GM19455 (cell line): ENCODE results near the gene THAP7.
"Not testable (repeated sequence)": the region's sequence is repeated elsewhere in the genome, so short reads cannot be mapped to it uniquely, and the experiment has no call there.

ENCODE experiments used
- ATAC-seq: cut with Tn5 transposase; IDR thresholded peaks from one replicate; pipeline ENCODE4 v1.9.1; 2021; ENCODE audit not compliant: unreplicated experiment

Gene THAP7

DNA sequence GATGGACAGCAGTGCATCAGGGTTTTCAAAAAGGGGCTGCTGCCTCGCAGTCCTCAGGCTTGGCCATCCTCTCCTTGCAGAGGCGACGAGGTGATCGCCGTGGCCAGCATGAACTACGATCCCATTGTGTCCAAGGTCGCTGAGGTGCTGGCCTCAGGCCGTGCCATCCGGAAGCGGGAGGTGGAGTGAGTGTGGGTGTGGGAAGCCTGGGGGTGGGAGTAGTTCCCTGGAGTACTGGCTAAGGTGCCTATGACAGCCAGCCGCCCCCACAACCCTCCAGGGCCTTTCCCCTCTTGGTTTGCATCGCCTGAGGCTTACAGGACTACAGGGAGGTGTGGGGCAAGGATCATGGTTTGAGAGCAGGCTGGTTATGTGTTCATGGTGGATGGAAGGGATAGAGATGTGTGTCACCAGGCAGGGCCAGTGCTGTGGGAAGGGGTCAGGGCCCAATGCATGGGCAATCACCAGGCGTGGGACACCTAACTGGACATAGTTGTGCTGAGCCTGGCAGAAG is 21.9 kb downstream of the THAP7 start:
- ATAC-seq: no peak

- ATAC-seq: no peak
Observed at GRCh38 chr22:20979243-20979809, 22.6 kb downstream of the THAP7 start.

- no peak for ATAC-seq
Observed at GRCh38 chr22:20978419-20978818, 23.5 kb downstream of the THAP7 start.

DNA sequence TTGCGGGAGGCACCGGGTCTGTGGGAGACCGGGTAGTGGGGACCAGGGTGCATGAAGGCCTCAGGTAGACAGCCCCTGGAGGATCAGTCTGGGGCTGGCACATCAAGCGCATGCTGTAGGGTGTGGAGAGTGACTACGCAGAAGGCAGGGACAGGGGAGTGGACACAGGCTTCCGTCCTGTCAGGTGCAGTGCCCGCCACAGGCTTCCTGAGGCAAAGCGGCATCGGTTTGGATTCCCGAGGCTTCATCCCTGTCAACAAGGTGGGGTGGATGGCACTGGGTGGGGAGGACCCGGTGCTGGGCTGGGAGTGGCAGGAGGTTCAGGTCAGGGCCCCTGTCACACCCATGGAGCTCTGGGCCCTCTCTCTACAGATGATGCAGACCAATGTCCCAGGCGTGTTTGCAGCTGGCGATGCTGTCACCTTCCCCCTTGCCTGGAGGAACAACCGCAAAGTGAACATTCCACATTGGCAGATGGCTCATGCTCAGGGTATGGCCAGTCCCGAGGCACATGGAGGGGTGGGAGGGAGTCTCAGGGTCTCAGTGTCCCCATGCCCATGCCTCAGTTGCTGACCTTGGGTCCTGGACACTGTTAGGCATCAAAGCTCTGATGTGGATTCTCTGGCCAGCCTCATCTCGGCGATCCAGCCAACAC is 24.3 kb downstream of the THAP7 start:
- no peak for ATAC-seq

GRCh38 chr22:20977019-20977418 is 24.9 kb downstream of the THAP7 start:
- ATAC-seq: no peak

GRCh38 chr22:20976291-20976877 is 25.5 kb downstream of the THAP7 start:
- no peak for ATAC-seq

DNA sequence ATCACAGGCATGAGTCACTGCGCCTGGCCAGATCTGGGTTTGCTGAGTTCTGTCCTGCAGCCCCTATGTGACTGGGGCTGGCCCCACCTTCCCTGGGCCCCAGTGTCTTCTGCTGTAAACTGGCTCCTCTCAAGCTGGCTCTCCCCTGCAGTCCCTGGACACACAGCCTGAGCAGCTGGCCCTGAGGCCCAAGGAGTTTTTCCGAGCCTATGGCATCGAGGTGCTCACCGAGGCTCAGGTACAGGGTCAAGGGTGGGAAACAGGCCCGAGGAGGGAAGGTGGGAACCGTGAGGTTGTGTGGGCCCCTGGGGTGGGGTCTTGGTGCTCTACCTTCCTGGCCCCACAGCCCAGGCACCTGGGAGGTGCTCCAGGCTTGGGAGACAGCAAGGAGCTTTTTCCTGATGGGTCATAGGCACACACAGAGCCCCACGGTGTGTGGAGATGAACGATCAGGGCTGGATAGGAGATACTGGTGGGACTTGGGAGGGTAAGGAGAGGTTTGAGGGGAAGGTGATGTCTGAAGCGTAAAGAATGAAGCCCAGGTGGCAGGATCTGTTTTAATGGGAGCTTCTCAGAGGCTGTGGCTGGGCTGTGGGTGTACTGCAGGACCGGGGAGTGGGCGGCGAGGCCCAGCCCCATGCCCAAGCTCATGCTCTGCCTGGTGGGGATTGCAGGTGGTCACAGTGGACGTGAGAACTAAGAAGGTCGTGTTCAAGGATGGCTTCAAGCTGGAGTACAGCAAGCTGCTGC is 26.2 kb downstream of the THAP7 start:
- no peak for ATAC-seq

- no peak for ATAC-seq
Observed at GRCh38 chr22:20974336-20974955, 27.5 kb downstream of the THAP7 start.

DNA sequence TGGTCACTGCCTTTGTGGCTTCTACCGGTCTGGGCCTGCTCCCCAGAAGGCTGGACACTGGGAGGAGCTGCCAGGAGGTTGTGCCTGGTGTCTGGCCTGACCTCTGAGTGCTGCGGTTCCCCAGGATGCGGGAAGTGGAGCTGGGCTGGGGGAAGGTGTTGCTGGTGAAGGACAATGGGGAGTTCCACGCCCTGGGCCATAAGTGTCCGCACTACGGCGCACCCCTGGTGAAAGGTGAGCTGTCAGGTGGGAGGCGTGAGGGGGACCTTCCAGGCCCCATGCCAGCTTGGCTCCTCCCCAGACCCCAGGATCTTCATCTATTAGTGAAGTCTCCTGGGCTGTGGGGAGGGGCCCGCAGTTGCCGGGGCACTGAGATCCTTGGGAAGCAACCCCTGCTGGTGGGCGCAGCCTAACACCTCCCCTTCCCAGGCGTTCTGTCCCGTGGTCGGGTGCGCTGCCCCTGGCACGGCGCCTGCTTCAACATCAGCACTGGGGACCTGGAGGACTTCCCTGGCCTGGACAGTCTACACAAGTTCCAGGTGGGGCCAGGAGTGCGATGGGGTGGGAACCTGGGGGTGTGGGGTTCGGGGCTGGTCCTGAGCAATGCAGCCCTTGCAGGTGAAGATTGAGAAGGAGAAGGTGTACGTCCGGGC is 28.2 kb downstream of the THAP7 start:
- ATAC-seq: no peak

GRCh38 chr22:20972933-20973577 is 28.9 kb downstream of the THAP7 start:
- ATAC-seq: no peak

- ATAC-seq: not testable (repeated sequence)
Observed at GRCh38 chr22:20972014-20972694, 29.8 kb downstream of the THAP7 start.

DNA sequence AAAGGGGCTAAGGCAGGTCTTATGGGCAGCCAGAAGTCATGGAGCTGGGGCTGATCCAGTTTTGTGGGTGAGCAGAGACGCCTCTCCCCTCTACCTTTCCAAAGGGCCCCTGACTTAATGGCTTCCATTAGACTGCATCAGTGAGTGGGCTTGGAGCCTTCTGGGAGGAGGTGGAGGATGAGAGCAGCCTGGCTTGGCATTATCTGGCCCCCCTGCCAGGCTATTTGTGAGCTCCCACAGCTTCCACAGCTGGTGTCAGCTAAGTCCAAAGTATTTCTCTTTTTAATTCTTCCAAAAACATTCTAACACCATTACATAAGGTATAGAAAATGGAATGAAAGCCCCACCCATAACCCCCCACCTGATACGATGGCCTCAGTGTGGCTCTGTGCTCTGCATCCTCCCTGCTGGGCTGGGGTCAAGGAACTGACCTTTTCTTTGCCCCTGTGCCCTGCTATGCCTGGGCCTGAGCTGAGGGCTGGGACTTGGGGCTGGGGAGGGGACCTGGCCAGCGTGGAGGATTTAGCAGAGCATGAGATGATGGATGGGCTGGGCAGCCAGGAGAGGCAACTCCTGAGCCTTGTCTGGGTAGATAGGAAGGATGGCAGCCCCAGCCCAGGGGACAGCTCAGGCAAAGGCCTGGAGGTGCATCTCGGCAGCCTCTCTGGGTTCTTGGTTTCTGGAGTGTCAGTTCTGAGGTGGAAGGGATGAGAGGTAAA is 30.8 kb downstream of the THAP7 start:
- no peak for ATAC-seq

GRCh38 chr22:20968281-20968977 is 33.5 kb downstream of the THAP7 start:
- ATAC-seq: no peak

DNA sequence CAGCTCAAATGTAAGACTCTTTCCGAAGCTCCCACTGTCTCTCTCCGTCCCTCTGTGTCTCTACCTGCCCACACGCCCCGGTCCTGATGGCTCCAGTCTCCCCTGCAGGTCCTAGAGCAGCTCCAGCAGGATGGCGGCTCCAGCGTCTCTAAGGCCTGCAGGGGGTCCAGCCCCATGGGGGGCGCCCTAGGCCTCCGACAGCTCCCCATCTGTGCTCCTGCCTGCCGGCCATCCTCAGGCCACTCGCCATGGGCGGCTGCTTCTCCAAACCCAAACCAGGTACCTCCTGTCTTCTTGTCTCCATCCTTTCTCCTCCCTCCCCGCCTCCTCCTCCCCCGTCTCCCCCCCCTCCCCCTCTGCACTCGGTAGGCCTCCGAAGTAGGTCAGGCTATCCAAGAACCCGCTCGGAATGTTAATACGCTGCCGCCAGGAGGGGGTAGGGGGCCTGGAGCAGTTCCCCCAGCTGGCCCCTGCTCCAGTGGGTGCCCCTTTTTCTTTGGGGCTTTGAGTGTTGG is 34.2 kb downstream of the THAP7 start:
- no peak for ATAC-seq

DNA sequence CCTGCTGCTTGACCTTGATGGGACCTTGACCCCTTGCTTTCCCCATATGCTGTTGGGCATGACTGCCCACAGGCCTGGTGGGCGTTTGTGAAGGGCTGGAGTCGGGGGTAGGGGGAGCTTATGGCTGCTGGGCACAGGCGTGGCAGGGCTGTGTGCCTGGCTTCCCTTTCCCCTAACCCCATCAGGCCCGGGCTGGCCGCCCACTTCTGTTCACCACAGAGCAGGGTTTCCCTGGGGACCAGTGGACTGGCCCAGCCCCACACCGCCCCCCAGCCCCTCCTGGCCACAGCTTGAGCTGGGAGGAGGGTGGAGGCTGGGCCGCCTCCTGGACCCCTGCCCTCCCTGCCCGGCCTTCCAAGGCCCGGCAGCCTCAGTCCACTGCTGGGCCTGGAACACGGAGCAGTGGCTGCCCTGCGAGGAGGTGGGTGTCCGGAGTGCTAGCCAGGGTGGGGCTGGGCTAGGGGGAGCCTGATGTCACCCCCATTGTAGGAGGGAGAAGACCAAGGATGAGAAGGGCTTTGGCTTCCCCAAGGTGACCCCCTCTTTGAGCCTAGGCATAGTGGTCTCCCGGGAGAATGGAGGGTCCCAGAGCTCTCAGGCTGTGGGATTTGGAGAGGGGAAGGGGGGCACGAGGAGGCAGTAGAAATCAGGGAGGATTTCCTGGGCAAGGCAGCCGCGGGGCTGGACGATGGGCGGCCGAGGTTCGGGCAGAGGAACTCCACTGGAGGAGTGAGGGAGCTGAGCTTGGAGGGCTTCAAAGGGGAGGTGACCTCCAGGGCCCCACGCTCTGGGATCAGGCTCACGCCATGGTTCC is 34.8 kb downstream of the THAP7 start, which contains the start of gene AIFM3:
TSS of gene AIFM3 (plus strand) at position 373 of the 814 bp plus-strand sequence. CDS start 690 bp downstream, outside the sequence.
- ATAC-seq: no peak

- no peak for ATAC-seq
Observed at GRCh38 chr22:20965888-20966855, 35.7 kb downstream of the THAP7 start.
